HCT116 (cell line): ENCODE measurements around the gene GPS1. TPM values are rescaled to one million over a fixed set of nuclear protein-coding genes. Genes with fewer than 3 reads are reported as not detected.

Experiments
- ATAC-seq: fragments of 200-7000 bp; cut with Tn5 transposase; 2 replicates; pipeline ENCODE4 v1.9.1; 2020; ENCODE audit warnings: mild to moderate bottlenecking, moderate library complexity
- BruUV-seq: library from RNA; stranded (reverse); fragments of 400-500 nt; replicated peaks from 2 replicates; lab custom pipeline; 2021; lab: Mats Ljungman, UMichigan
- CTCF ChIA-PET: fragments of 300-600 bp; sonication (Branson Sonifier 250); formaldehyde crosslinking; loops from one replicate; lab custom pipeline; 2021; ENCODE audit warnings: antibody characterized with exemption; lab: Charles Lee
- POLR2A ChIA-PET: fragments of 300-600, 350-600 bp; sonication (Branson Sonifier 250); formaldehyde crosslinking; loops from one replicate; lab custom pipeline; 2021; ENCODE audit warnings: antibody characterized with exemption; lab: Charles Lee
- RAD21 ChIA-PET, 2 experiments: fragments of 300-600 bp; sonication (Branson Sonifier 250); formaldehyde crosslinking; loops; one replicate each; lab custom pipeline; 2023; ENCODE audit warnings: low total read pairs in 2 of 2; ENCODE audit not compliant: uncharacterized antibody in 2 of 2, unreplicated experiment in 2 of 2, low non-redundant PET in 1 of 2; lab: Charles Lee
- DNase-seq: peaks from one replicate; pipeline ENCODE4 v3.0.0-alpha.2; 2010; ENCODE audit warnings: low read depth, low spot score
- H2AFZ ChIP-seq: fragments of 200-600 bp; shearing (Covaris generic), sonication (generic); 2 replicates; pipeline ENCODE4 v1.6.1; 2017; ENCODE audit warnings: low read depth, mixed run types, mixed read lengths, antibody characterized with exemption, low read length; ENCODE audit not compliant: poor library complexity, severe bottlenecking
- H3K27ac ChIP-seq: 2 replicates; pipeline ENCODE4 v1.5.1; 2012; ENCODE audit warnings: low read depth, low read length
- H3K27me3 ChIP-seq: fragments of 200-600 bp; sonication (generic); 2 replicates; pipeline ENCODE4 v1.6.1; 2016; ENCODE audit warnings: mixed run types, low read length, mixed read lengths; ENCODE audit not compliant: insufficient read depth
- H3K36me3 ChIP-seq, 2 experiments: fragments of 200-500 bp in 1 of 2; fragments of 200-600 bp in 1 of 2; sonication (Bioruptor generic) in 1 of 2; sonication (generic) in 1 of 2; 2 replicates each; pipeline versions ENCODE4 v1.5.1 to v1.6.1; 2014 to 2016; ENCODE audit warnings: low read length in 2 of 2, inconsistent platforms in 1 of 2, mixed read lengths in 1 of 2, mixed run types in 1 of 2; ENCODE audit not compliant: insufficient read depth in 2 of 2, control insufficient read depth in 1 of 2
- H3K4me1 ChIP-seq, 2 experiments: fragments of 200-600 bp in 1 of 2; sonication (generic) in 1 of 2; 2 replicates each; pipeline versions ENCODE4 v1.5.1 to v1.6.1; 2012 to 2017; ENCODE audit warnings: low read length in 2 of 2, inconsistent platforms in 1 of 2, mild to moderate bottlenecking in 1 of 2, mixed read lengths in 1 of 2, mixed run types in 1 of 2, moderate library complexity in 1 of 2; ENCODE audit not compliant: insufficient read depth in 2 of 2, control insufficient read depth in 1 of 2
- H3K4me2 ChIP-seq: fragments of 200-600 bp; sonication (generic); 2 replicates; pipeline ENCODE4 v1.6.1; 2017; ENCODE audit warnings: mixed run types, low read length, mixed read lengths
- H3K4me3 ChIP-seq, 2 experiments: fragments of 200-600 bp in 1 of 2; sonication (generic) in 1 of 2; replicated peaks in 1 of 2; 2 replicates each; pipeline ENCODE4 v1.5.1; 2011 to 2016; ENCODE audit warnings: low read length in 2 of 2, control low read depth in 1 of 2, low read depth in 1 of 2, mild to moderate bottlenecking in 1 of 2, mixed read lengths in 1 of 2, mixed run types in 1 of 2
- H3K79me2 ChIP-seq: fragments of 200-600 bp; sonication (generic); 2 replicates; pipeline ENCODE4 v1.6.1; 2017; ENCODE audit warnings: mild to moderate bottlenecking, mixed run types, low read length, moderate library complexity, mixed read lengths; ENCODE audit not compliant: insufficient read depth
- H3K9ac ChIP-seq: fragments of 200-600 bp; sonication (generic); 2 replicates; pipeline ENCODE4 v1.6.1; 2016; ENCODE audit warnings: low read length, mixed read lengths
- H3K9me2 ChIP-seq: fragments of 200-600 bp; sonication (generic), shearing (Covaris generic); 2 replicates; pipeline ENCODE4 v1.6.1; 2017; ENCODE audit warnings: mixed run types, mild to moderate bottlenecking, moderate library complexity; ENCODE audit not compliant: insufficient read depth
- H3K9me3 ChIP-seq, 2 experiments: fragments of 200-500 bp in 1 of 2; fragments of 200-600 bp in 1 of 2; sonication (Bioruptor generic) in 1 of 2; sonication (generic) in 1 of 2; 2 replicates each; pipeline ENCODE4 v1.6.1; 2014 to 2017; ENCODE audit warnings: low read length in 2 of 2, mixed read lengths in 2 of 2, inconsistent platforms in 1 of 2, low read depth in 1 of 2, mild to moderate bottlenecking in 1 of 2, mixed run types in 1 of 2, moderate library complexity in 1 of 2; ENCODE audit not compliant: control insufficient read depth in 1 of 2, insufficient read depth in 1 of 2
- H4K20me1 ChIP-seq: fragments of 200-600 bp; sonication (generic), shearing (Covaris generic); 2 replicates; pipeline ENCODE4 v1.6.1; 2017; ENCODE audit warnings: mixed run types, mild to moderate bottlenecking, moderate library complexity; ENCODE audit not compliant: insufficient read depth
- CBX3 ChIP-seq: IDR thresholded peaks from 2 replicates; pipeline ENCODE4 v1.6.1; 2012; ENCODE audit warnings: low read depth
- ELF1 ChIP-seq: IDR thresholded peaks from 2 replicates; pipeline ENCODE4 v1.6.1; 2012; ENCODE audit warnings: low read depth, borderline replicate concordance
- FOSL1 ChIP-seq: IDR thresholded peaks from 2 replicates; pipeline ENCODE4 v1.6.1; 2012; ENCODE audit warnings: low read depth
- JUND ChIP-seq: IDR thresholded peaks from 2 replicates; pipeline ENCODE4 v1.6.1; 2012
- POLR2AphosphoS5 ChIP-seq: IDR thresholded peaks from 2 replicates; pipeline ENCODE4 v1.6.1; 2011; ENCODE audit warnings: mild to moderate bottlenecking, low read depth, low read length, moderate library complexity
- RAD21 ChIP-seq: IDR thresholded peaks from 2 replicates; pipeline ENCODE4 v1.6.1; 2012; ENCODE audit warnings: low read depth, mild to moderate bottlenecking
- SIN3A ChIP-seq: IDR thresholded peaks from 2 replicates; pipeline ENCODE4 v1.6.1; 2012; ENCODE audit warnings: low read depth
- SP1 ChIP-seq: IDR thresholded peaks from 2 replicates; pipeline ENCODE4 v1.6.1; 2012; ENCODE audit warnings: low read depth
- SRF ChIP-seq: IDR thresholded peaks from 2 replicates; pipeline ENCODE4 v1.6.1; 2012; ENCODE audit warnings: low read depth
- YY1 ChIP-seq: IDR thresholded peaks from 2 replicates; pipeline ENCODE4 v1.6.1; 2011; ENCODE audit warnings: low read length, low read depth, moderate library complexity, mild to moderate bottlenecking; ENCODE audit not compliant: insufficient replicate concordance; ENCODE audit errors: extremely low read depth
- intact Hi-C: fragments of 100-400 bp; cut with micrococcal nuclease; formaldehyde crosslinking; loops from 2 replicates; pipeline ENCODE4 v1.10.0; 2022
- total RNA-seq: library from RNA; stranded (reverse); gene quantifications from one replicate; pipeline ENCODE4 v1.2.1, GENCODE V29; 2021; ENCODE audit not compliant: unreplicated experiment
- TF ChIP-seq, protein P1 (sequence below): IDR thresholded peaks from 2 replicates; pipeline ENCODE4 v1.6.1; 2012

The GPS1 gene
- total RNA-seq, 1 experiment from 2014 or later = 205 TPM

DNA sequence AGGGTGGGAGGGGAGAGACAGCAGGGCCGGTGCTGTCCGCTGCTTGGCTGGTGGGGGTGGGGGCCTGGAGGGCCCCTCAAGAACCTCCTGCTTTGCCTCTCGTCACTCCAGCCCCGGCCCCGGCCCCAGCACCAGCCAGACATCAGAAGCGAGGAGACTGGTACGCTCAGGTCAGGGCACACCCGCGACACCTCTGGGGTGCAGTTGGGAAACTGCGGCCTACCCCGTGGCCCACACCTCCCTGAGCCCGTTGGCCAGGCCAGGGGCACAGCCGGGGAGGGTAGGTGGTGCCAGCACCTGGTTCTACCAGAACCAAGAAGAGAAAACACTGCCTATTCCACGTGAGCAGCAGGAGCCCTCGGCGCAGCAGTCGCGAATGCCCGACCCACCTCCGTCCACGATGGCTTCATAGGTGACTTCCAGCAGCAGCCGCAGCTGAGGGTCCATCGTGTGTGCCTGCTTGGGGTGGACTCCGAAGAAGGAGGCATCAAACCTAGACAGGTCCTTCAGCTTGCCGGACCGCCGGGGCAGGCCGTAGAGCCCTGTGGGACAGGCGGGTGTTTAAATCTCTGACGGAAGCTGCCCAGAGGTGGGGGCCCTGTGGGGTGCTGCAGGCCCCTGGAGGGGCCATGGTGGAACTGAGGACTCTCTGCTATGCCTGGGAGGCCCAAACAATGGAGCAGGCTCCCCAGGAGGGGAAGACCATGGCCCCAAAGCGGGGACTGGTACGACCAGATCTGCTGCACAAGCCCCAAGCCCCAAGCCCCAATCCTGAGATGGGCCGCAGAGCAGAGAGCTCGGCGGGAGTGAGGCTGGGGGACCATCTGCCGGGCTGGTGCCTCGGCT is 43.5 kb downstream of the GPS1 start:
- Histone ChIP-seq H3K27ac (peak overlapping the region; percentile 99; the same call in 1 of the 2 replicates), H3K36me3 (peaks cover 54 to 65% of the 10 kb centered on the region in 2 experiments), H4K20me1 (peaks cover 9% of the 10 kb centered on the region; the same call in 1 of the 2 replicates), H3K9me3 (no peaks in the 10 kb centered on the region), H3K9me2 (no peaks in the 10 kb centered on the region), H3K27me3 (no peaks in the 10 kb centered on the region), H3K9ac (no peak overlapping the region), H3K4me1 (peaks cover 16 to 34% of the 10 kb centered on the region in 2 experiments), H2AFZ (no peak overlapping the region), H3K4me3 (no peak overlapping the region), H3K79me2 (peaks cover 86% of the 10 kb centered on the region), H3K4me2 (peak overlapping the region; percentile 94; the same call in 1 of the 2 replicates)
- ATAC-seq (no peak), DNase-seq (no peak)
- RAD21 ChIA-PET = no interaction called here
- CTCF ChIA-PET = no interaction called here
- intact Hi-C loops = no loop called here
- no TSS peak for BruUV-seq
- POLR2A ChIA-PET = no interaction called here
- TF ChIP-seq, protein P1, sequence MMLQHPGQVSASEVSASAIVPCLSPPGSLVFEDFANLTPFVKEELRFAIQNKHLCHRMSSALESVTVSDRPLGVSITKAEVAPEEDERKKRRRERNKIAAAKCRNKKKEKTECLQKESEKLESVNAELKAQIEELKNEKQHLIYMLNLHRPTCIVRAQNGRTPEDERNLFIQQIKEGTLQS = no peak

- BruUV-seq = no TSS peak
- Histone ChIP-seq H3K4me1 (peaks cover 16 to 38% of the 10 kb centered on the region in 2 experiments), H2AFZ (no peak overlapping the region), H3K9me2 (no peaks in the 10 kb centered on the region), H3K9ac (peak overlapping the region; percentile 96), H3K4me2 (peak overlapping the region; percentile 94), H3K9me3 (no peaks in the 10 kb centered on the region), H3K36me3 (peaks cover 46 to 65% of the 10 kb centered on the region in 2 experiments), H3K27me3 (no peaks in the 10 kb centered on the region), H3K27ac (peak overlapping the region; percentile 99), H3K4me3 (peak overlapping the region; percentile 82 to 93), H3K79me2 (peaks cover 77% of the 10 kb centered on the region), H4K20me1 (peaks cover 9% of the 10 kb centered on the region; the same call in 1 of the 2 replicates)
- ATAC-seq (no peak), DNase-seq (no peak)
- TF ChIP-seq JUND (no peak), ELF1 (no peak), CBX3 (no peak), SRF (no peak), POLR2AphosphoS5 (no peak), SP1 (no peak), FOSL1 (no peak), RAD21 (no peak), YY1 (no peak), SIN3A (no peak)
- ChIA-PET CTCF (no interaction called here), POLR2A (interaction anchor here (1.3 kb wide), 1 partner anchor 10 kb away, joined by 4 read pairs; no protein-coding TSS in a partner anchor), RAD21 (no interaction called here)
- intact Hi-C loops = no loop called here
Measured at GRCh38 chr17:82095777-82096708, 44.3 kb downstream of the GPS1 start.
